Activated T-cell treated with anti-CD3 and anti-CD28 coated beads, Interleukin-2, amount 50 U/mL, for 48 hours (primary cell): Measurements from ENCODE around the gene PCK2.
"Not testable (repeated sequence)": the region's sequence is repeated elsewhere in the genome, so short reads cannot be mapped to it uniquely, and the experiment has no call there.

Experiments
- DNase-seq, 2 experiments: peaks; one replicate each; pipeline ENCODE4 v3.0.0-alpha.2; 2020

PCK2 gene

DNA sequence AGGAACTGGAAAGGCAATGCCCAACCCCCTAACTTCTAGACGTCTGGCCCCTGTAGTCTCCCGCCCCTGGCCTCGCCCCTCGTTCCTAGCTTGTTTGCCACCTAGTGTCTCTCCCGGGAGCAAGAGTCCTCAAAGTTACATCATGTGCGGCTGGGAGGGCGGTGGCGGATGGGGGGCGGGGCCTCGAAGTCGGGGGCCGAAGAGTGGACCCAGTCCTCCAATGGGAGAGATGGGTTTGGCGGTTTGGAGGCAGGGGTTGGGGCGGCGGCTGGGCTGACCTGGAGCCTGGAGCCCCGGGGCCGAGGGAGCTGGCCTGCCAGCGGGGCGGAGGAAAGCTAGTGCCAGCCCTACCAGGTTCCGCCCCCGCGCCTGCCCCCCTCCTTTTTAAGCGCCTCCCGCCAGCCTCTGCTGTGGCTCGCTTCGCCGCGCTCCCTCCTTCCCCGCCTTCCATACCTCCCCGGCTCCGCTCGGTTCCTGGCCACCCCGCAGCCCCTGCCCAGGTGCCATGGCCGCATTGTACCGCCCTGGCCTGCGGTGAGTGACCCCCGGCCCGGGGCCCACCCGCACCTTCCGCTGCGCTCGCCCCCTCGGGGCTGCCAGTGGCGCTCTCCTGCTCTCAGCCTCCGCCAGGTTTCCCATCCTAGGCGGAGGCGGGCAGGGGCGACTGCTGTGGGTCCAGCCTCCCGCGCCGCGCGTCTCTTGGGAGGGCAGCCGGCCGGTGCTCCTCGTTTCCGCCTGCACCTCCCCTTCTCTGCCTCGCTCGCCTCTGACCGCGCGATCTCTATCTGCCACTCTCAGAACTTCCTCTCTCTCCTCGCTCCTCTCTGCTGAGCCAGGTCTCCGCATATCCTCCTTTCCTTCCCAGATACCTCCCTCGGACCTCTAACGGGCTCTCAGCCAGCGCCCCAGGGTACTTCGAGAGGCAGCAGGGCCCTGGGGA lies at the start of gene PCK2:
TSS of gene PCK2 (plus strand) at position 411 of the 940 bp plus-strand sequence. CDS start at position 506, 95 bp downstream.
- DNase-seq: peak; percentile 87 to 91

- not testable (repeated sequence) for DNase-seq
These were observed 45.1 kb upstream of the PCK2 start for GRCh38 chr14:24049002-24049401.

DNA sequence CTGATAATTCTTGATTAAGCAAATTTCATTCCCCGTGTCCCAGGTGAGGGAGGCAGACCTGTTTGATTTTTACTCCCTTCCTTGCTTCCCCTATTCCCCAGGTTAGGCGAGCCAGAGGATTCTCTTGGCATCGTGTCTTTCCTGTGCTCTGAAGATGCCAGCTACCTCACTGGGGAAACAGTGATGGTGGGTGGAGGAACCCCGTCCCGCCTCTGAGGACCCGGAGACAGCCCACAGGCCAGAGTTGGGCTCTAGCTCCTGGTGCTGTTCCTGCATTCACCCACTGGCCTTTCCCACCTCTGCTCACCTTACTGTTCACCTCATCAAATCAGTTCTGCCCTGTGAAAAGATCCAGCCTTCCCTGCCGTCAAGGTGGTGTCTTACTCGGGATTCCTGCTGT lies 43.4 kb upstream of the PCK2 start:
- DNase-seq: not testable (repeated sequence)

DNA sequence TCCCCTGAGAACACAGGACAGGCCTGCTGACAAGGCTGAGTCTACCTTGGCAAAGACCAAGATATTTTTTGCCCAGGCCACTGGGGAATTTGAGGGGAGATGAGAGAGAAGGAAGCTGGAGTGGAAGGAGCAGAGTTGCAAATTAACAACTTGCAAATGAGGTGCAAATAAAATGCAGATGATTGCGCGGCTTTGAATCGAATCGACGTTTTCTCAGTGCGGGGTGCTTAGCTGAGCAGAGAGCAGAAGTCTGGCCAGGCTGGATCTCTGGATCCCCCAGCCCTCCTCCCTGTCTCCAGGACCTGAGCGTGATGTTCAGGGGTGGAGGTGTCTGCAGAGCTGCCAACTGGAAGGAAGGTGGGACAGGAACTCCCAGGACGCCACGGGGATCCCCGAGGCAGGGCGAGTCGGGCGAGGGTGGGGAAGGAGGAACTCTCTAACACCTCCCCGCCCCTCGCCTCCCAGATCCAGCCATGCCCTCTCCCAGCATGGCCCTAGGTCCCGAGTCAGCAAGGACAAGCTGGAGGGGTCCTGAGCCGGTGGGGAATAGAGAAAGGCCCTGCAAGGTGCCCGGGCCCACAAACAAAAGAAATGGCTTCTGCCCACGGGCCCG lies 42.8 kb upstream of the PCK2 start:
- no peak for DNase-seq

DNA sequence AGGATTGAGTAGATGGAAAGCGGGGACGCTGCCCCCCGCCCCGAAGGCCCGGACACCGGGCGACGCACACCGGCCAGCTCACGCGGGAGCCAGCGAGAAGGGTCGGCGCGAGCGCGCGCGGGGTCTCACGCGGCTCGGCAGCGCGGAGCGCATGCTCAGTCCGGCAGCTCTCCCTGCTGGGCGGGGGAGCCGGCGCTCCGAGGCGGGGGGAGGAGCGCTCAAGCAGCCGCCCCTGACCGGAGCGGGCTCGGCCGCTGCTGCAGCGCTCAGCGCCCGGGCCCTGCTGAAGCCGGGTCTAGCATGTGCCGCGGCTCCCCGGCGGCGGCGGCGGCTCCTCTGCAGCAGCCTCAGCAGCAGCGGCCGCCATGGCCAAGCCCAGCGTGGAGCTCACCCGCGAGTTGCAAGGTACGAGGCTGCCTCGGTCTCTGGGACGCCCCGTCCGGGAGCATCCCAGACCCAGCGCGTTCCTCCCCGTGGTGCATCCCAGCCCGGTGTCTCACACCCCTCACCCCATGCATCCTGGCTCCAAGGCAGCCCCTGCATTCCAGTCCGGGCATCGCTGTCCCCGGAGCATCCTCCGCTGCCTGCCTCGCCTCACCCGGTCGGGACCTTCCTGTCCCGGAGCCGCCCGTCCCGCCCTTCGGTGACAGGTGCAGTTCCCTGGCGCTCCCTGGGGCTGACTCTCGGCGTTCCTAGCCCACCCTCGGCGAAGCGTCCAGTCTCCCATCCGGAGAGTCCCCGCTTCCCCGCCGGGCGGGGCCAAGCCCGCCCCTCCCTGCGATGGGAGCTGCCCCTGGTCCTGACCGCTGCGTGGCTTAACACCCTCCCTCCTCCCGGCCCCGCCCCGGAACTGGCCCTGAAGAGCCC lies 42.1 kb upstream of the PCK2 start, which contains the start of gene CARMIL3:
TSS of gene CARMIL3 (plus strand) at position 221 of the 867 bp plus-strand sequence. CDS start at position 366, 145 bp downstream.
- peak; percentile 71 to 76 for DNase-seq

- peak; percentile 76 to 77 for DNase-seq
These were observed 41.2 kb upstream of the PCK2 start for GRCh38 chr14:24052656-24053547.

GRCh38 chr14:24053548-24054323 lies 40.4 kb upstream of the PCK2 start:
- no peak for DNase-seq

DNA sequence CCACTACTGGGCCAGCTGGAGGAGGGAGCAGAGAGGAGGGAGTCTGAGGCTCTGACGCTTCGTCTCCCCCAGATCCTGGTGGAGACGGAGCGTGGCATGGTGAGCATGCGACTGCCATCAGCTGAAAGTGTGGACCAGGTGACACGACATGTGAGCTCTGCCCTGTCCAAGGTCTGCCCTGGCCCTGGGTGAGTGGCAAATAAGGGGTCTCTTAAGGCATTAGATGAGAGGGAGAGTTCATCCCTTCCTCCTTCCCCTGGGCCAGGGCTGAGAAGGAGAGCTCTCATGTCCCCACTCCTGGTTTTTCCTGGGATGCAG lies 39.8 kb upstream of the PCK2 start:
- no peak for DNase-seq

DNA sequence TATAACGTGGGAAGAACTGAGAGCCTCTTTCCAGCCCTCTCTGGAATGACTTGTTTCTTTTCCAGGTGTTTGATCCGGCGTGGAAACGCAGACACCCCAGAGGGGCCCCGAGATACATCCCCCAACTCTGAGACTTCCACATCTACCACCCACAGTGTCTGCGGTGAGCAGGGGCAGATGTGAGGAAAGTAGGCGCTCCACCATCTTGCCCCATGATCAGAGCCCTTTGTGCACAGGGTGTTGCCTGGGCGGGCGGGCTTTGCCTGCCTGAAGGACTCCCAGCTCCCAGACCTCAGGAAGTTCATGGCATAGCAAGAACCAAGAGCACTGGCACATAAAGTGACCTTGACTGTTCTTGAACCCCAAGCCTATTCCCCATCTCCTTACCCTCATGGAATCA lies 39.5 kb upstream of the PCK2 start:
- DNase-seq: no peak

GRCh38 chr14:24055971-24056799 lies 37.9 kb upstream of the PCK2 start:
- DNase-seq: no peak

- no peak for DNase-seq
These were observed 37.3 kb upstream of the PCK2 start for GRCh38 chr14:24056800-24057184.

GRCh38 chr14:24057271-24057670 lies 36.8 kb upstream of the PCK2 start:
- DNase-seq: no peak

GRCh38 chr14:24057867-24058259 lies 36.2 kb upstream of the PCK2 start:
- no peak for DNase-seq

- peak; percentile 70 to 71 for DNase-seq
These were observed 35.7 kb upstream of the PCK2 start for GRCh38 chr14:24058260-24058950.

- no peak for DNase-seq
These were observed 35.1 kb upstream of the PCK2 start for GRCh38 chr14:24058951-24059475.

- no peak for DNase-seq
These were observed 34.2 kb upstream of the PCK2 start for GRCh38 chr14:24059841-24060388.

DNA sequence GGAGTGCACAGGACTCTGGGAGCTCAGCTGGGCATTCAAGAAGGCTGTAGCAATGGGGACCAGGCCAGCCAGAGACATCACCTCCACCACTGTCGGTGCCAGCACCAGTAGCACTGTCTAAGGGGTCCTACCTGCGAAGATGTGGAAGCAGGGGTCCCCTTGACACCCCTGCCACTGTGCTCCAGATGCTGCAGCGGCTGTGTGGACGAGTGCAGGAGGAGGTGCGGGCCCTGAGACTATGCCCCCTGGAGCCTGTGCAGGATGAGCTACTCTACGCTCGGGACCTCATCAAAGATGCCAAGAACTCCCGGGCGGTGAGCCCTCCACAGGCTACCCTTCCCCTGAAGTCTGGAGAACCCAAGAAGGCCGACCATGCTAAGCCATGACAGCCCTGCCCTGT lies 33.7 kb upstream of the PCK2 start:
- DNase-seq: no peak

DNA sequence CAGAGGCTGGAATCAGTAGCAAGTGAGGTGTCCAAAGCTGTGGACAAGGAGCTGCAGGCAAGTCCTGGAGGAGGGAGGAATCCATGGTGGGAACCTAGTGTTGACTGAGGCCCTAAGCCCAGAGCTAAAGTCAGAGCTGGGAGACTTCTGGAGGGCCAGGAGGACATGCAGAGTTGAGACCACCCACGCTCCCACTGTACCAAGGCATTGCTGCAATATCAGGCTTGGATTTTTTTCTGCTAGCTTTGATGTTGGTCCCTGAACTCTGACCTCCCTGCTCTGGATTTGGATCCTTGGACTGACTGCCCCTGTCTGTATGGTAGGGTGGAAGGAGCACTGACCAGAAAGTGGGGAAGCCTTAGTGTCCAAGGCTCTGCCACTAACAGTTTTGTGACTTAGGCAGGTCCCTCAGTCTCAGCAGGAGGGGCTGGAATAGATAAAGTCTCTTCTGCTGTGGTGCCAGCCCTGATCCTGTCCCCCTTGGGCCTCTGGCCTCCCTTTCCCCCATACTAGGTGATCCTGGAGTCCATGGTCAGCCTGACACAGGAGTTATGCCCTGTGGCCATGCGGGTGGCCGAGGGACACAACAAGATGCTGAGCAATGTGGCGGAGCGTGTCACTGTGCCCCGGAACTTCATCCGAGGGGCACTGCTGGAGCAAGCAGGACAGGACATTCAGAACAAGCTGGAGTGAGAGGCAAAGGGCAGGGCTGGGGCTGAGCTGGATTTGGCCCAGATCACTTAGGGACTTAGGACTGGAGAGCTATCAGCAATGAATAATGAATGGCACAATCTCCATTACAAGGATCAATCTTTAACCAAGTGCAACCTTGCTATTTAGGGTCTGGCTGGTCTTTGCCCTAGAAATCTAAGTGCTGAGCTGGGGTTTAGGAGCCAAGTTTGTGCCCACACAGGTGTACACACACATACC lies 32.9 kb upstream of the PCK2 start:
- no peak for DNase-seq
